Measurements from ENCODE around the gene ARSG. TPM values are rescaled to one million over a fixed set of nuclear protein-coding genes. Genes with fewer than 3 reads are reported as not detected.

ARSG gene
- polyA plus RNA-seq, 2 of the 4 experiments (the other 2 are of a cell fraction), result 0.57 to 1.7 TPM

DNA sequence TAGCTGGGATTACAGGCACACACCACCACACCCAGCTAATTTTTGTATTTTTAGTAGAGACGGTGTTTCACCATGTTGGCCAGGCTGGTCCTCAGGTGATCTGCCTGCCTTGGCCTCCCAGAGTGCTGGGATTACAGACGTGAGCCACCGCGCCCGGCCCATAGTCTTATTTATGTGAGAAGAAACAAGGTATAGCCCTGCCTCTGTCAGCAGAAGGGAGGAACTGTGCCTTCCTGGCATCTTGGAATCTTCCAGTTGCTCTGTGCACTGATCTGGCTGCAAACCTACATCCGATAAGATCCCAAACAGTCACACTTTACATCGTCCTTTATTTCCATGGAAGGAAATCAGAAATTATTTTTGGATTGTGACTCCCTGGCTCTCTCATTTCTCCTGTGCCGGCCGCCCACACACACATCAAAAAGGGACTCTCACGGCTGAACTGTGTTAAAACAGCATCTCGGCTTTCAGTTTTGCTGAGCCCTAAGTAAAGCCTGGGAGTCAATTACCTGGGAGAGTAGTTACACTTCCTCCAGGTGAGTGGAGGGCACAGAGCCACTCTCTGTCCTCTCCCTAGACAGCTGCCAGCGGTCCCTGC, 142.7 kb downstream of the ARSG start:
- no peak for DNase-seq (ENCODE audit: low read depth in 1 of 2, low spot score in 1 of 2)
- ATAC-seq, result no peak
- ChIA-PET POLR2A (no interaction called here), CTCF (interaction anchor here (0.7 to 9.7 kb wide), 9 partner anchors 10 to 261 kb away, joined by 3 to 115 read pairs (median 6); partner anchors contain the start of gene WIPI1)
- Histone ChIP-seq H3K4me2 (no peak overlapping the region), H3K27ac (no peak overlapping the region), H3K9me3 (no peaks in the 10 kb centered on the region), H3K4me3 (no peak overlapping the region), H3K4me1 (0 out of 3 replicates have a peak, but pooled peaks cover 3% of the 10 kb centered on the region)
- 88% methylated on average over 12 of the region's 12 CpGs for WGBS (ENCODE audit: missing lambda C conversion rate)
- TF ChIP-seq POLR2AphosphoS2 (conservative IDR thresholded peaks at IDR 0.05; ENCODE audit: low read length) (no peak), CBX2 (IDR thresholded peaks at IDR 0.05; ENCODE audit: borderline replicate concordance, low read depth) (no peak), FOSB (CRISPR knock-in tag; IDR thresholded peaks at IDR 0.05) (no peak), PHF8 (IDR thresholded peaks at IDR 0.05; ENCODE audit: borderline replicate concordance, low read depth) (no peak), JUNB (IDR thresholded peaks at IDR 0.05) (no peak), KDM1A (IDR thresholded peaks at IDR 0.05; ENCODE audit: low read depth) (no peak), RCOR1 (IDR thresholded peaks at IDR 0.05; ENCODE audit: low read depth, low read length) (no peak), FOSL2 (IDR thresholded peaks at IDR 0.05) (no peak), FOSL2 (CRISPR knock-in tag; IDR thresholded peaks at IDR 0.05) (no peak)
- TF ChIP-seq, protein P1, sequence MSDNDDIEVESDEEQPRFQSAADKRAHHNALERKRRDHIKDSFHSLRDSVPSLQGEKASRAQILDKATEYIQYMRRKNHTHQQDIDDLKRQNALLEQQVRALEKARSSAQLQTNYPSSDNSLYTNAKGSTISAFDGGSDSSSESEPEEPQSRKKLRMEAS (IDR thresholded peaks at IDR 0.05), result no peak
- FAIRE-seq, result no peak

DNA sequence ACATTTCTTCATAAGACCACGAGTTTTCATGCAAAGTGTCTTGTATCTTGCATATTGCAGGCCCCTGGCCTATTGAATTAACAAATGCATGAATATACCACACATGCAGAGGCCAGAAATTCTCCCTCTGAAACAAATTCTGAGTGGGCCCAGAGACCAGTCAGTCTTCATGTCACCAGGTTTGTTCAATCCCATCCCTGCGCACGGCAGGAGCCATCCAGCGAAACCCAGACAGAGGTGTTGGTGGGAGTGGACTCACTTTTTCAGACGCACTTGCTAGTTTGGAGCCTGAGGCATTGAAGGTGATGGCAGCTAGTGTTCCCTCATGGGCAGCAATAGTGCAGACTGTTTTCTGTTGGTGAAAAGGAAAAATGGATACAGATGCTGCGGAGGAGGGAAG, 144.1 kb downstream of the ARSG start:
- POLR2A ChIA-PET, result interaction anchor here (1.0 kb wide), 1 partner anchor 22 kb away, joined by 3 read pairs; the partner anchor contains the start of gene WIPI1
- ATAC-seq, result no peak
- Histone ChIP-seq H3K4me1 (0 out of 3 replicates have a peak, but pooled peaks cover 3% of the 10 kb centered on the region), H3K4me2 (no peak overlapping the region), H3K9me3 (no peaks in the 10 kb centered on the region), H3K27ac (no peak overlapping the region), H3K4me3 (no peak overlapping the region)
- FAIRE-seq, result no peak
- no peak for DNase-seq (ENCODE audit: low read depth in 1 of 2, low spot score in 1 of 2)
- TF ChIP-seq, protein P2, sequence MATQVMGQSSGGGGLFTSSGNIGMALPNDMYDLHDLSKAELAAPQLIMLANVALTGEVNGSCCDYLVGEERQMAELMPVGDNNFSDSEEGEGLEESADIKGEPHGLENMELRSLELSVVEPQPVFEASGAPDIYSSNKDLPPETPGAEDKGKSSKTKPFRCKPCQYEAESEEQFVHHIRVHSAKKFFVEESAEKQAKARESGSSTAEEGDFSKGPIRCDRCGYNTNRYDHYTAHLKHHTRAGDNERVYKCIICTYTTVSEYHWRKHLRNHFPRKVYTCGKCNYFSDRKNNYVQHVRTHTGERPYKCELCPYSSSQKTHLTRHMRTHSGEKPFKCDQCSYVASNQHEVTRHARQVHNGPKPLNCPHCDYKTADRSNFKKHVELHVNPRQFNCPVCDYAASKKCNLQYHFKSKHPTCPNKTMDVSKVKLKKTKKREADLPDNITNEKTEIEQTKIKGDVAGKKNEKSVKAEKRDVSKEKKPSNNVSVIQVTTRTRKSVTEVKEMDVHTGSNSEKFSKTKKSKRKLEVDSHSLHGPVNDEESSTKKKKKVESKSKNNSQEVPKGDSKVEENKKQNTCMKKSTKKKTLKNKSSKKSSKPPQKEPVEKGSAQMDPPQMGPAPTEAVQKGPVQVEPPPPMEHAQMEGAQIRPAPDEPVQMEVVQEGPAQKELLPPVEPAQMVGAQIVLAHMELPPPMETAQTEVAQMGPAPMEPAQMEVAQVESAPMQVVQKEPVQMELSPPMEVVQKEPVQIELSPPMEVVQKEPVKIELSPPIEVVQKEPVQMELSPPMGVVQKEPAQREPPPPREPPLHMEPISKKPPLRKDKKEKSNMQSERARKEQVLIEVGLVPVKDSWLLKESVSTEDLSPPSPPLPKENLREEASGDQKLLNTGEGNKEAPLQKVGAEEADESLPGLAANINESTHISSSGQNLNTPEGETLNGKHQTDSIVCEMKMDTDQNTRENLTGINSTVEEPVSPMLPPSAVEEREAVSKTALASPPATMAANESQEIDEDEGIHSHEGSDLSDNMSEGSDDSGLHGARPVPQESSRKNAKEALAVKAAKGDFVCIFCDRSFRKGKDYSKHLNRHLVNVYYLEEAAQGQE (IDR thresholded peaks at IDR 0.05), result no peak
- TF ChIP-seq TFCP2L1 (CRISPR knock-in tag; IDR thresholded peaks at IDR 0.05), result no peak
- WGBS (ENCODE audit: missing lambda C conversion rate), result 83% methylated on average over 6 of the region's 6 CpGs
- CTCF ChIA-PET, result interaction anchor here (0.6 to 9.7 kb wide), 41 partner anchors 10 to 378 kb away, joined by 3 to 115 read pairs (median 7); partner anchors contain the start of genes AMZ2 and WIPI1

DNA sequence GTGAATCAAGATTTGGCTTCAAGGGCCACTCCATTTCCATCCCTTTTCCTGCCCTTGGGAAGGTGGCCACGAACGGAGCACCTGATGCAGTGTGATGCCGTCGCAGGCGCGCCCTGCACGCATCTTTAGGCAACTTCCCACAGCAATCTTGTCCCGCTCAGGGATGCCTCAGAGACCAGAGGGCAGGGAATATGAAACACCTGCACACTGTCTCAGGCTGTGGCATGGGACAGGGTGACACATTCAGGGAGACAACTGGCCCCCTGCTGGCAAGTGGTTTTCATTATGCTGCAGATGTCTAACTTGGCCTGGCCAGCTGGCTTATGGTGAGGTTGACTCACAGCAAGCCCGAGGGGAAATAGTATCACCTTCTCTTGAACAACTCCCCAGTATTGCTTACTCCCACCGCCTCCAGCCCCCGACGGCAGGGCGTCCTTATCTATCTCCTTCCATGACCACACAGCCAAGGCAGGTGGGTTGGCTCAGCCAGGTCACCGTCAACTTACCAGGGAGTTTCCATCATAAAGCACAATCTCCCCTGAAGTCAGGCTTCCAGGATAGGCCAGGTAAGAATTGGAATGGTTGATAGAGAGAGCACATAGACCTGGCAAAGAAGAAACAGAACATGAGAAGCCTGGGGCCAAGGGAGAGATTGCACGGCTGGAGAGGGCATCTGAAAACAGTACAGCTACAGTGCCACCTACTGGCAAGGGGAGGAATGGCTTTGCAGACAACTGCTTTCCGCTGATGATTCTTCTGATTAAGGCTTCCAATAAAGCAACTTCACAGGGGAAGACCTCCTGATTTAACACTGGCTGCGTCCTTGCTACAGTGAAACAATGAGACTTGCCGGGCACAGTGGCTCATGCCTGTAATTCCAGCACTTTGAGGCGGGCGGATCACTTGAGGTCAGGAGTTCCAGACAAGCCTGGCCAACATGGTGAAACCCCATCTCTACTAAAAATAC, 144.9 kb downstream of the ARSG start:
- CTCF ChIA-PET, result interaction anchor here (0.6 to 9.7 kb wide), 59 partner anchors 8 to 417 kb away, joined by 3 to 115 read pairs (median 5); partner anchors contain the start of genes AMZ2 and WIPI1
- TF ChIP-seq ZC3H11A (IDR thresholded peaks at IDR 0.05) (no peak), KDM5A (IDR thresholded peaks at IDR 0.05) (no peak), EHF (CRISPR knock-in tag; IDR thresholded peaks at IDR 0.05) (no peak), RAD21 (conservative IDR thresholded peaks at IDR 0.05 in 1 of 2, IDR thresholded peaks at IDR 0.05 in 1 of 2) (peak; percentile 85 to 95), SMC3 (IDR thresholded peaks at IDR 0.05) (peak; percentile 77)
- TF ChIP-seq, protein P3, sequence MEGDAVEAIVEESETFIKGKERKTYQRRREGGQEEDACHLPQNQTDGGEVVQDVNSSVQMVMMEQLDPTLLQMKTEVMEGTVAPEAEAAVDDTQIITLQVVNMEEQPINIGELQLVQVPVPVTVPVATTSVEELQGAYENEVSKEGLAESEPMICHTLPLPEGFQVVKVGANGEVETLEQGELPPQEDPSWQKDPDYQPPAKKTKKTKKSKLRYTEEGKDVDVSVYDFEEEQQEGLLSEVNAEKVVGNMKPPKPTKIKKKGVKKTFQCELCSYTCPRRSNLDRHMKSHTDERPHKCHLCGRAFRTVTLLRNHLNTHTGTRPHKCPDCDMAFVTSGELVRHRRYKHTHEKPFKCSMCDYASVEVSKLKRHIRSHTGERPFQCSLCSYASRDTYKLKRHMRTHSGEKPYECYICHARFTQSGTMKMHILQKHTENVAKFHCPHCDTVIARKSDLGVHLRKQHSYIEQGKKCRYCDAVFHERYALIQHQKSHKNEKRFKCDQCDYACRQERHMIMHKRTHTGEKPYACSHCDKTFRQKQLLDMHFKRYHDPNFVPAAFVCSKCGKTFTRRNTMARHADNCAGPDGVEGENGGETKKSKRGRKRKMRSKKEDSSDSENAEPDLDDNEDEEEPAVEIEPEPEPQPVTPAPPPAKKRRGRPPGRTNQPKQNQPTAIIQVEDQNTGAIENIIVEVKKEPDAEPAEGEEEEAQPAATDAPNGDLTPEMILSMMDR (IDR thresholded peaks at IDR 0.05), result peak; percentile 91
- WGBS (ENCODE audit: missing lambda C conversion rate), result 52% methylated on average over 20 of the region's 20 CpGs
- DNase-seq (ENCODE audit: low read depth in 1 of 2, low spot score in 1 of 2) (peak; percentile 78 to 82), ATAC-seq (peak; percentile 82 to 91), FAIRE-seq (no peak)
- Histone ChIP-seq H3K9me3 (no peaks in the 10 kb centered on the region), H3K27ac (no peak overlapping the region), H3K4me3 (no peak overlapping the region), H3K4me1 (0 out of 3 replicates have a peak, but pooled peaks cover 3% of the 10 kb centered on the region), H3K4me2 (peak overlapping the region; percentile 36; the same call in 1 of the 3 replicates)
- POLR2A ChIA-PET, result interaction anchor here (1.0 kb wide), 1 partner anchor 22 kb away, joined by 3 read pairs; the partner anchor contains the start of gene WIPI1
